Endothelial cell (in vitro differentiated cells): ENCODE data around the gene TXNDC2. TPM values are rescaled to one million over a fixed set of nuclear protein-coding genes. Genes with fewer than 3 reads are reported as not detected.

Experiments
- DNase-seq: peaks from one replicate; pipeline ENCODE4 v3.0.0; 2021; ENCODE audit warnings: low spot score
- H3K27ac Mint-ChIP-seq: one replicate; pipeline ENCODE4 v1.8.0; 2021; ENCODE audit warnings: mixed read lengths, inconsistent platforms; ENCODE audit not compliant: unreplicated experiment
- H3K27me3 Mint-ChIP-seq: one replicate; pipeline ENCODE4 v1.8.0; 2021; ENCODE audit warnings: mild to moderate bottlenecking, moderate library complexity, mixed read lengths, inconsistent platforms; ENCODE audit not compliant: unreplicated experiment
- H3K36me3 Mint-ChIP-seq: one replicate; pipeline ENCODE4 v1.8.0; 2021; ENCODE audit warnings: mild to moderate bottlenecking, low read depth, mixed read lengths, inconsistent platforms; ENCODE audit not compliant: unreplicated experiment
- H3K4me1 Mint-ChIP-seq: one replicate; pipeline ENCODE4 v1.8.0; 2021; ENCODE audit warnings: mild to moderate bottlenecking, mixed read lengths, inconsistent platforms; ENCODE audit not compliant: unreplicated experiment
- H3K4me3 Mint-ChIP-seq: one replicate; pipeline ENCODE4 v1.8.0; 2021; ENCODE audit warnings: mild to moderate bottlenecking, mixed read lengths, inconsistent platforms; ENCODE audit not compliant: unreplicated experiment
- H3K9me3 Mint-ChIP-seq: one replicate; pipeline ENCODE4 v1.8.0; 2021; ENCODE audit warnings: mixed read lengths, inconsistent platforms; ENCODE audit not compliant: unreplicated experiment
- CTCF ChIP-seq: fragments of 200-600 bp; sonication (generic); IDR thresholded peaks from one replicate; pipeline ENCODE4 v1.5.0; 2021; ENCODE audit warnings: antibody characterized with exemption; ENCODE audit not compliant: unreplicated experiment
- total RNA-seq: library from RNA; stranded (reverse); fragmentation: NEBNext Ultra II Directional; extraction: Animal tissue kit (Norgen Biotek cat#: 25700); gene quantifications from one replicate; pipeline ENCODE4 v1.2.1, GENCODE V29; 2021; ENCODE audit not compliant: unreplicated experiment

The TXNDC2 gene
- total RNA-seq, 1 donor from 2014 or later = not detected

- Mint-ChIP-seq H3K4me1 (peaks cover 25% of the 10 kb centered on the region), H3K27me3 (peaks cover 6% of the 10 kb centered on the region), H3K36me3 (peaks cover 24% of the 10 kb centered on the region), H3K27ac (peak overlapping the region; percentile 97), H3K4me3 (peak overlapping the region; percentile 66), H3K9me3 (no peaks in the 10 kb centered on the region)
- no peak for TF ChIP-seq CTCF
- peak; percentile 14 for DNase-seq
These were observed 36.1 kb upstream of the TXNDC2 start for GRCh38 chr18:9849407-9850283.

GRCh38 chr18:9850309-9850708 is 35.5 kb upstream of the TXNDC2 start:
- Mint-ChIP-seq H3K27me3 (peaks cover 6% of the 10 kb centered on the region), H3K4me3 (no peak overlapping the region), H3K27ac (no peak overlapping the region), H3K4me1 (peaks cover 25% of the 10 kb centered on the region), H3K9me3 (no peaks in the 10 kb centered on the region), H3K36me3 (peaks cover 24% of the 10 kb centered on the region)
- DNase-seq = no peak
- TF ChIP-seq CTCF = no peak

- TF ChIP-seq CTCF = no peak
- H3K36me3 Mint-ChIP-seq = peaks cover 24% of the 10 kb centered on the region
- H3K4me1 Mint-ChIP-seq = peaks cover 36% of the 10 kb centered on the region
- H3K4me3 Mint-ChIP-seq = no peak overlapping the region
- H3K27me3 Mint-ChIP-seq = peaks cover 6% of the 10 kb centered on the region
- H3K9me3 Mint-ChIP-seq = no peaks in the 10 kb centered on the region
- DNase-seq = no peak
- no peak overlapping the region for H3K27ac Mint-ChIP-seq
These were observed 34.3 kb upstream of the TXNDC2 start for GRCh38 chr18:9851511-9851910.

GRCh38 chr18:9852266-9853081 is 33.3 kb upstream of the TXNDC2 start:
- DNase-seq = no peak
- Mint-ChIP-seq H3K36me3 (peaks cover 17% of the 10 kb centered on the region), H3K27ac (no peak overlapping the region), H3K27me3 (peaks cover 6% of the 10 kb centered on the region), H3K9me3 (no peaks in the 10 kb centered on the region), H3K4me1 (peaks cover 36% of the 10 kb centered on the region), H3K4me3 (no peak overlapping the region)
- no peak for TF ChIP-seq CTCF
